AG04450 (cell line): ENCODE results near the gene LARGE1. TPM values are rescaled to one million over a fixed set of nuclear protein-coding genes. Genes with fewer than 3 reads are reported as not detected.

Experiments used
- CTCF ChIA-PET: fragments of 300-600, 350-600 bp; formaldehyde crosslinking; extraction: SDS; loops from one replicate; lab custom pipeline; 2022; ENCODE audit warnings: antibody characterized with exemption, inconsistent platforms; lab: Charles Lee
- POLR2A ChIA-PET: fragments of 350-600 bp; formaldehyde crosslinking; extraction: SDS; loops from one replicate; lab custom pipeline; 2021; ENCODE audit warnings: antibody characterized with exemption, inconsistent platforms; lab: Yijun Ruan, JAX
- DNase-seq: peaks from one replicate; pipeline ENCODE4 v3.0.0-alpha.2; 2011; ENCODE audit warnings: low read depth, low spot score
- H3K27ac ChIP-seq: one replicate; pipeline ENCODE4 v1.5.1; 2012; ENCODE audit warnings: low read depth, low read length, control low read depth
- H3K27me3 ChIP-seq: one replicate; pipeline ENCODE4 v1.6.0; 2012; ENCODE audit warnings: low read length; ENCODE audit not compliant: control insufficient read depth, insufficient read depth
- H3K4me3 ChIP-seq: 2 replicates; pipeline ENCODE4 v1.5.1; 2011; ENCODE audit warnings: mild to moderate bottlenecking, low read depth, low read length, control low read depth
- H3K9me3 ChIP-seq: 2 replicates; pipeline ENCODE4 v1.5.1; 2012; ENCODE audit warnings: low read length; ENCODE audit not compliant: control insufficient read depth, insufficient read depth
- polyA plus RNA-seq: library from polyadenylated mRNA; depleted of rRNA; stranded (reverse); fragments of >200 nt; gene quantifications from 2 replicates; pipeline ENCODE4 v1.2.3, GENCODE V29; 2011
- TF ChIP-seq, protein P1 (sequence below): IDR thresholded peaks from 2 replicates; pipeline ENCODE4 v1.5.1; 2011; ENCODE audit warnings: low read depth, low read length, control low read depth, inconsistent platforms

The LARGE1 gene
- polyA plus RNA-seq, 1 experiment, result 8.4 TPM

DNA sequence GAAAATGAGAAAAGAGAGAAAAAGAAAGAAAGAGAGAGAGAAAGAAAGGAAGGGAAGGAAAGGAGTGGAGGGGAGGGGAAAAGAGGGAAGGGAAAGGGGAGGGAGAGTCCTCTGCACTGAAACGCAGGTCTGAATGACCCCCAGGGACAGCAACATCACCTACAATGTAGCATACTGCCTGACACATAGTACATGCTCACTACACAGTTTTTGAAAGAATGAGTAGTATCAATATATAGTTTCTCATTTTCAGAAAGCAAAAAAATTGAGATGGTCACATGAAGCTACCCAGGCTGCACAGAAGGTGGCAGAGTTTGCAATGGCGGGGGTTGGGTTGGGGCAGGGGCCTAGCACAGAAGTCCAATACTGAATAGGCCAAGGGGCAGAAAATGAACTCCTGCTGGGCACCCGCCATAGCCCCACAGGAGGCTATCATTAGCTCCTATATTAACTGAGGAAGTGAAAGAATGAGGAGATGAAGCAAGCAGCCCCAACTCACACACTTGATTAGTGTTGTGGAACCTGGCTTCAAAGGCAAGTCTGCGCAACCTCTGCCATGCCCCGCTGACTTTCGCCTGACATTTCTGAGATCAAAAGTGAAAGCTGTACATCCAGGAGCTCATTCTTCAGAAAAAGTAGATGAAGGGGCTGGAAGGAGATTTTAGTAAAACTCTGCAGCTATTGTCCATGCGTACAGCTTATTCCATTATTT is 620.9 kb downstream of the LARGE1 start:
- Histone ChIP-seq H3K4me3 (no peak overlapping the region), H3K27me3 (no peaks in the 10 kb centered on the region), H3K9me3 (no peaks in the 10 kb centered on the region), H3K27ac (no peak overlapping the region)
- TF ChIP-seq, protein P1, sequence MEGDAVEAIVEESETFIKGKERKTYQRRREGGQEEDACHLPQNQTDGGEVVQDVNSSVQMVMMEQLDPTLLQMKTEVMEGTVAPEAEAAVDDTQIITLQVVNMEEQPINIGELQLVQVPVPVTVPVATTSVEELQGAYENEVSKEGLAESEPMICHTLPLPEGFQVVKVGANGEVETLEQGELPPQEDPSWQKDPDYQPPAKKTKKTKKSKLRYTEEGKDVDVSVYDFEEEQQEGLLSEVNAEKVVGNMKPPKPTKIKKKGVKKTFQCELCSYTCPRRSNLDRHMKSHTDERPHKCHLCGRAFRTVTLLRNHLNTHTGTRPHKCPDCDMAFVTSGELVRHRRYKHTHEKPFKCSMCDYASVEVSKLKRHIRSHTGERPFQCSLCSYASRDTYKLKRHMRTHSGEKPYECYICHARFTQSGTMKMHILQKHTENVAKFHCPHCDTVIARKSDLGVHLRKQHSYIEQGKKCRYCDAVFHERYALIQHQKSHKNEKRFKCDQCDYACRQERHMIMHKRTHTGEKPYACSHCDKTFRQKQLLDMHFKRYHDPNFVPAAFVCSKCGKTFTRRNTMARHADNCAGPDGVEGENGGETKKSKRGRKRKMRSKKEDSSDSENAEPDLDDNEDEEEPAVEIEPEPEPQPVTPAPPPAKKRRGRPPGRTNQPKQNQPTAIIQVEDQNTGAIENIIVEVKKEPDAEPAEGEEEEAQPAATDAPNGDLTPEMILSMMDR, result no peak
- POLR2A ChIA-PET, result interaction anchor here (0.8 kb wide), 1 partner anchor 623 kb away, joined by 5 read pairs; no protein-coding TSS in a partner anchor
- CTCF ChIA-PET, result interaction anchor here (0.7 to 1.5 kb wide), 4 partner anchors 219 to 1851 kb away, joined by 3 to 14 read pairs (median 6); no protein-coding TSS in a partner anchor
- DNase-seq, result no peak

- ChIA-PET CTCF (interaction anchor here (0.9 kb wide), 1 partner anchor 626 kb away, joined by 5 read pairs; no protein-coding TSS in a partner anchor), POLR2A (no interaction called here)
These were observed 623.3 kb downstream of the LARGE1 start for GRCh38 chr22:33296941-33297340.

GRCh38 chr22:33288078-33288477 is 632.2 kb downstream of the LARGE1 start:
- POLR2A ChIA-PET, result no interaction called here
- CTCF ChIA-PET, result interaction anchor here (1.2 kb wide), 1 partner anchor 13 kb away, joined by 6 read pairs; no protein-coding TSS in a partner anchor
- Histone ChIP-seq H3K9me3 (no peaks in the 10 kb centered on the region), H3K4me3 (no peak overlapping the region), H3K27me3 (no peaks in the 10 kb centered on the region), H3K27ac (no peak overlapping the region)
- DNase-seq, result no peak
- TF ChIP-seq, protein P1, result no peak

More at GRCh38 chr22:33296941-33297340, 623.3 kb downstream of the LARGE1 start:
- H3K9me3 ChIP-seq, result no peaks in the 10 kb centered on the region
- no peak for DNase-seq
- H3K4me3 ChIP-seq, result no peak overlapping the region
- TF ChIP-seq, protein P1, result no peak
- H3K27me3 ChIP-seq, result no peaks in the 10 kb centered on the region
- no peak overlapping the region for H3K27ac ChIP-seq

DNA sequence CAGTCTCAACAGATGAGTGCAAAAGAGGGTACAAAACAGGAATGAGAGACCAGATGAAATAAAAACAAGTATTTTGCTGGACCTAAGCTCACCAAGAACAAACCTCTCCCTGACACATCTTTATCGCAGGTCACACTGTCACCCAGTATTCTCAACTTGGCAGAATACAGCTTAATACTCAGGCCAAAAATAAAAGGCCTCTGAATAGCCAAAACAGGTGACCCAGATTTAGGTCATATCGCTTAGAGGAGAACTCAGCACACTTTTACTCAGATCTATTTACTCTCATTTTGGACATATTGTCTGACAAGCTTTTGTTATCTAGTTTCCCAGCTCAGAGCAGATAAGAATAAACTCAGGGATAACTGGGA is 645.2 kb downstream of the LARGE1 start:
- no peak overlapping the region for H3K4me3 ChIP-seq
- ChIA-PET POLR2A (interaction anchor here (0.5 kb wide), 1 partner anchor 16 kb away, joined by 3 read pairs; no protein-coding TSS in a partner anchor), CTCF (interaction anchor here (0.6 to 1.6 kb wide), 3 partner anchors 15 to 828 kb away, joined by 3 to 4 read pairs (median 4); no protein-coding TSS in a partner anchor)
- no peak overlapping the region for H3K27ac ChIP-seq
- TF ChIP-seq, protein P1, result no peak
- no peaks in the 10 kb centered on the region for H3K9me3 ChIP-seq
- DNase-seq, result no peak
- H3K27me3 ChIP-seq, result no peaks in the 10 kb centered on the region
